NT2/D1 (cell line): Measurements from ENCODE around the gene WDR73.
A peak's percentile ranks its signal among the peaks of the same experiment; 100 is the strongest.
"Not testable (repeated sequence)": the region's sequence is repeated elsewhere in the genome, so short reads cannot be mapped to it uniquely, and the experiment has no call there.

Source experiments
- DNase-seq: peaks from one replicate; pipeline ENCODE4 v3.0.0-alpha.2; 2011; ENCODE audit warnings: low read depth, low spot score
- H3K27me3 ChIP-seq: 2 replicates; pipeline ENCODE4 v1.6.0; 2011; ENCODE audit warnings: mild to moderate bottlenecking; ENCODE audit not compliant: insufficient read length, insufficient read depth
- H3K36me3 ChIP-seq: 2 replicates; pipeline ENCODE4 v1.6.1; 2011; ENCODE audit warnings: mild to moderate bottlenecking, low read length, mixed read lengths; ENCODE audit not compliant: insufficient read depth, insufficient read length
- H3K4me1 ChIP-seq: 2 replicates; pipeline ENCODE4 v1.5.1; 2011; ENCODE audit not compliant: insufficient read depth, insufficient read length
- H3K4me3 ChIP-seq: 2 replicates; pipeline ENCODE4 v1.5.1; 2011; ENCODE audit warnings: low read depth; ENCODE audit not compliant: insufficient read length
- H3K9ac ChIP-seq: 2 replicates; pipeline ENCODE4 v1.6.0; 2011; ENCODE audit warnings: low read depth; ENCODE audit not compliant: insufficient read length
- H3K9me3 ChIP-seq: 2 replicates; pipeline ENCODE4 v1.5.1; 2011; ENCODE audit warnings: mild to moderate bottlenecking, low read length; ENCODE audit not compliant: insufficient read depth
- SUZ12 ChIP-seq: IDR thresholded peaks from 2 replicates; pipeline ENCODE4 v1.6.1; 2011; ENCODE audit not compliant: insufficient read length, insufficient read depth; ENCODE audit errors: extremely low read depth
- YY1 ChIP-seq: IDR thresholded peaks from 2 replicates; pipeline ENCODE4 v1.6.1; 2011; ENCODE audit not compliant: insufficient read length, insufficient read depth
- ZNF274 ChIP-seq: IDR thresholded peaks from 2 replicates; pipeline ENCODE4 v1.6.1; 2011; ENCODE audit warnings: mild to moderate bottlenecking, low read depth, low read length

The WDR73 gene

GRCh38 chr15:84645496-84645895 is 8.6 kb downstream of the WDR73 start:
- DNase-seq: no peak
- no peak overlapping the region for H3K9ac ChIP-seq
- H3K36me3 ChIP-seq: peaks cover 83% of the 10 kb centered on the region
- no peaks in the 10 kb centered on the region for H3K27me3 ChIP-seq
- H3K4me3 ChIP-seq: no peak overlapping the region
- TF ChIP-seq YY1 (no peak), ZNF274 (no peak), SUZ12 (no peak)
- no peaks in the 10 kb centered on the region for H3K4me1 ChIP-seq
- no peaks in the 10 kb centered on the region for H3K9me3 ChIP-seq

- peaks cover 82% of the 10 kb centered on the region for H3K36me3 ChIP-seq
Measured at GRCh38 chr15:84643838-84644237, 10.2 kb downstream of the WDR73 start.

GRCh38 chr15:84642640-84643039 is 11.4 kb downstream of the WDR73 start:
- H3K9me3 ChIP-seq, DNase-seq, H3K9ac ChIP-seq, H3K4me1 ChIP-seq, H3K4me3 ChIP-seq, H3K27me3 ChIP-seq: not testable (repeated sequence)
- H3K36me3 ChIP-seq: peaks cover 70% of the 10 kb centered on the region

More at GRCh38 chr15:84643838-84644237, 10.2 kb downstream of the WDR73 start:
- H3K27me3 ChIP-seq: no peaks in the 10 kb centered on the region
- H3K9me3 ChIP-seq: no peaks in the 10 kb centered on the region
- no peak overlapping the region for H3K4me3 ChIP-seq
- no peak for DNase-seq
- H3K4me1 ChIP-seq: no peaks in the 10 kb centered on the region
- H3K9ac ChIP-seq: no peak overlapping the region
- TF ChIP-seq SUZ12: no peak
- no peak for TF ChIP-seq YY1
- TF ChIP-seq ZNF274: no peak

- not testable (repeated sequence) for H3K9ac ChIP-seq, H3K9me3 ChIP-seq, H3K4me1 ChIP-seq, DNase-seq, H3K4me3 ChIP-seq, H3K27me3 ChIP-seq
- peaks cover 62% of the 10 kb centered on the region for H3K36me3 ChIP-seq
Measured at GRCh38 chr15:84641871-84642270, 12.2 kb downstream of the WDR73 start.

- Histone ChIP-seq H3K4me1 (peaks cover 3% of the 10 kb centered on the region), H3K36me3 (peaks cover 34% of the 10 kb centered on the region), H3K9me3 (no peaks in the 10 kb centered on the region), H3K4me3 (no peak overlapping the region), H3K9ac (no peak overlapping the region), H3K27me3 (peaks cover 32% of the 10 kb centered on the region)
- TF ChIP-seq ZNF274: no peak
- no peak for TF ChIP-seq SUZ12
- no peak for TF ChIP-seq YY1
- DNase-seq: peak; percentile 57
Measured at GRCh38 chr15:84638103-84638502, 16.0 kb downstream of the WDR73 start.

- Histone ChIP-seq H3K9me3 (no peaks in the 10 kb centered on the region), H3K36me3 (peaks cover 3% of the 10 kb centered on the region), H3K9ac (peak overlapping the region; percentile 81), H3K4me3 (peak overlapping the region; percentile 54), H3K27me3 (peaks cover 45% of the 10 kb centered on the region), H3K4me1 (peaks cover 8% of the 10 kb centered on the region)
- no peak for DNase-seq
- no peak for TF ChIP-seq YY1
- TF ChIP-seq SUZ12: no peak
- no peak for TF ChIP-seq ZNF274
Measured at GRCh38 chr15:84634228-84634837, 19.8 kb downstream of the WDR73 start.

- H3K9ac ChIP-seq: peak overlapping the region; percentile 81
- H3K9me3 ChIP-seq: no peaks in the 10 kb centered on the region
- DNase-seq: no peak
- H3K36me3 ChIP-seq: peaks cover 3% of the 10 kb centered on the region
- peak overlapping the region; percentile 54 for H3K4me3 ChIP-seq
- peaks cover 45% of the 10 kb centered on the region for H3K27me3 ChIP-seq
- TF ChIP-seq SUZ12: peak; percentile 66
- no peak for TF ChIP-seq ZNF274
- TF ChIP-seq YY1: no peak
- peaks cover 8% of the 10 kb centered on the region for H3K4me1 ChIP-seq
Measured at GRCh38 chr15:84633311-84634227, 20.5 kb downstream of the WDR73 start.
